LNCaP clone FGC (cell line): ENCODE data around the gene SREBF2.

Experiments used
- DNase-seq: peaks from one replicate; pipeline ENCODE4 v3.0.0-alpha.2; 2011; ENCODE audit warnings: low read depth
- H3K4me3 ChIP-seq: 2 replicates; pipeline ENCODE4 v1.5.1; 2011; ENCODE audit warnings: mild to moderate bottlenecking, low read depth, low read length, control low read depth
- CTCF ChIP-seq: IDR thresholded peaks from 2 replicates; pipeline ENCODE4 v1.5.1; 2012; ENCODE audit warnings: mild to moderate bottlenecking; ENCODE audit not compliant: control insufficient read depth, insufficient read depth; ENCODE audit errors: extremely low read depth

Gene SREBF2

GRCh38 chr22:41813726-41814410 lies 19.0 kb upstream of the SREBF2 start:
- H3K4me3 ChIP-seq: no peak overlapping the region
- no peak for TF ChIP-seq CTCF
- no peak for DNase-seq

- no peak for DNase-seq
- TF ChIP-seq CTCF: no peak
- H3K4me3 ChIP-seq: no peak overlapping the region
Observed at GRCh38 chr22:41815716-41816115, 17.2 kb upstream of the SREBF2 start.

GRCh38 chr22:41816241-41816640 lies 16.7 kb upstream of the SREBF2 start:
- H3K4me3 ChIP-seq: no peak overlapping the region
- TF ChIP-seq CTCF: no peak

GRCh38 chr22:41816871-41817270 lies 16.0 kb upstream of the SREBF2 start:
- H3K4me3 ChIP-seq: no peak overlapping the region
- DNase-seq: no peak
- no peak for TF ChIP-seq CTCF

More at GRCh38 chr22:41816241-41816640, 16.7 kb upstream of the SREBF2 start:
- DNase-seq: no peak

GRCh38 chr22:41818011-41818410 lies 14.9 kb upstream of the SREBF2 start:
- no peak for TF ChIP-seq CTCF
- no peak overlapping the region for H3K4me3 ChIP-seq
- DNase-seq: no peak

GRCh38 chr22:41818596-41818995 lies 14.3 kb upstream of the SREBF2 start:
- TF ChIP-seq CTCF: no peak
- H3K4me3 ChIP-seq: no peak overlapping the region
- DNase-seq: no peak

GRCh38 chr22:41819257-41819656 lies 13.6 kb upstream of the SREBF2 start:
- DNase-seq: no peak
- H3K4me3 ChIP-seq: no peak overlapping the region
- TF ChIP-seq CTCF: no peak
